Measurements from ENCODE around the gene PRKCA.

The PRKCA gene

DNA sequence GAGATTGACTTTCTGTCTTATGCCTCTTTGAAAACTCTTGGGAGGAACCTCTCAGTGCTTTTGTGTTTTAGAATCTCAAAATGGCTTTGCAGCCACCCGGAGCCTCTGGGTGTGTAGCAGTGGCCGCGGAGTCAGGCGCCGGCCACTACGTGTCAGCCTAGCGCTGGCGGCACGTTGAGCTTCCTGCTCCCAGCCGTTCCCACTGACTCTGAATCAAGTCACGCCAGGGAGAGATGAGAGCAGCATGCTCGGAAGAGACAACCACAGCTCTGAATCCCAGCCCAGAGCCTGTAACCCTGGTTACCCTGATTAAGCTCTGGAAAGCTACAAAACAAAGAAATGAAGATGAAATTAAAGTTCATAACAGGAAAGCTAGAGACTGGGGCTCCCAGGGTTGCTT lies 435.1 kb downstream of the PRKCA start:
- H3K4me3 ChIP-seq (ENCODE audit: low read depth, low read length), result no peak overlapping the region
- DNase-seq (ENCODE audit: low read depth), result no peak
- TF ChIP-seq POLR2A (IDR thresholded peaks at IDR 0.05; ENCODE audit: extremely low read depth, insufficient read length), result no peak
- no peak for TF ChIP-seq MYC (IDR thresholded peaks at IDR 0.05; ENCODE audit: low read depth, low read length)
- TF ChIP-seq CTCF (IDR thresholded peaks at IDR 0.05; ENCODE audit: low read depth, low read length), result no peak
- TF ChIP-seq MAX (IDR thresholded peaks at IDR 0.05; ENCODE audit: low read depth, low read length), result no peak

GRCh38 chr17:66738301-66738700 lies 435.9 kb downstream of the PRKCA start:
- TF ChIP-seq MAX (IDR thresholded peaks at IDR 0.05; ENCODE audit: low read depth, low read length), result no peak
- TF ChIP-seq POLR2A (IDR thresholded peaks at IDR 0.05; ENCODE audit: extremely low read depth, insufficient read length), result no peak
- TF ChIP-seq MYC (IDR thresholded peaks at IDR 0.05; ENCODE audit: low read depth, low read length), result no peak
- no peak for TF ChIP-seq CTCF (IDR thresholded peaks at IDR 0.05; ENCODE audit: low read depth, low read length)
- no peak overlapping the region for H3K4me3 ChIP-seq (ENCODE audit: low read depth, low read length)
- no peak for DNase-seq (ENCODE audit: low read depth)

GRCh38 chr17:66739553-66739952 lies 437.1 kb downstream of the PRKCA start:
- H3K4me3 ChIP-seq (ENCODE audit: low read depth, low read length), result no peak overlapping the region
- no peak for TF ChIP-seq CTCF (IDR thresholded peaks at IDR 0.05; ENCODE audit: low read depth, low read length)
- no peak for DNase-seq (ENCODE audit: low read depth)

- no peak overlapping the region for H3K4me3 ChIP-seq (ENCODE audit: low read depth, low read length)
- TF ChIP-seq MYC (IDR thresholded peaks at IDR 0.05; ENCODE audit: low read depth, low read length) (no peak), POLR2A (IDR thresholded peaks at IDR 0.05; ENCODE audit: extremely low read depth, insufficient read length) (no peak), MAX (IDR thresholded peaks at IDR 0.05; ENCODE audit: low read depth, low read length) (no peak), CTCF (IDR thresholded peaks at IDR 0.05; ENCODE audit: low read depth, low read length) (no peak)
- DNase-seq (ENCODE audit: low read depth), result no peak
These were observed 437.8 kb downstream of the PRKCA start for GRCh38 chr17:66740226-66740625.

DNA sequence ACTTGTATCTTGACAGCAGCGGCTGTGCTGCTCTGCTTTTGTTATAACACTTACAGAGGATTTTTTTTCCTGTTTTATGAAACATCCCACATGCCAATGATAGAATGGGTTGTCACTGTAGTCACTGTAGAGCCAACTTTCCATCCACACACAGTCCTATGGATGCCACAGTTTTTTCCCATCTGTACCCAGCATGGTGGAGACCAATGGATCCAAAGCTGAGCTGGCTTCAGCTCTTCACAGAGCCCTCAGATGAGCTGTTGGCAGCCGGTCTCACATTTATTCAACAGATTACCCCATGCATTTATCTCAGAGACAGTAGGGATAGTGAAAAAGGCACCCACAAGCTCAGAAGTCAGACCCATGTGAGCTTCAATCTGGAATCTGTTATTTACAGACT lies 441.1 kb downstream of the PRKCA start:
- DNase-seq (ENCODE audit: low read depth), result no peak
- TF ChIP-seq POLR2A (IDR thresholded peaks at IDR 0.05; ENCODE audit: extremely low read depth, insufficient read length), result no peak
- no peak overlapping the region for H3K4me3 ChIP-seq (ENCODE audit: low read depth, low read length)

DNA sequence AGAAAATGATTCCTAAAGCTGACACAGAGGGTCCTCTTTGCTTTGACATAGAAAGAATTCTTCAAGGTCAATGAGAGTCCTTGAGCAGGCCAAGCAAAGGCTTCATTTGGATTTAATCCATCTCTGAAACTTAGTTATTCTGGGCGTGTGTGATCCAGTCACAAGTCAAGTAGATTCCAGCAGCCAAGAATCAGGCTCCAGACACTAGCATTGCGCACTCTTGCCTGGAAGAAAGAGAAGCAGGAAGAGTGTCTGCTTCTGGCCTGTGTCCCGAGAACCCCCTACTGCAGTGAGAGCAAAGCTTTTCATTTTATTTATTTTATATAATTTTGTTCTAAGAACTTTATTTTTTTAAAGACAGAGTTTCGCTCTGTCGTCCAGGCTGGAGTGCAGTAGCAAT lies 444.3 kb downstream of the PRKCA start:
- TF ChIP-seq POLR2A (IDR thresholded peaks at IDR 0.05; ENCODE audit: extremely low read depth, insufficient read length), result no peak
- TF ChIP-seq CTCF (IDR thresholded peaks at IDR 0.05; ENCODE audit: low read depth, low read length), result no peak
- TF ChIP-seq MAX (IDR thresholded peaks at IDR 0.05; ENCODE audit: low read depth, low read length), result no peak
- no peak for TF ChIP-seq MYC (IDR thresholded peaks at IDR 0.05; ENCODE audit: low read depth, low read length)
- DNase-seq (ENCODE audit: low read depth), result no peak
- no peak overlapping the region for H3K4me3 ChIP-seq (ENCODE audit: low read depth, low read length)

Data from NB4 (cell line).